Activated CD4-positive, alpha-beta T cell treated with anti-CD3 and anti-CD28 coated beads for 48 hours (primary cell): ENCODE results near the gene VCL.
A peak's percentile ranks its signal among the peaks of the same experiment; 100 is the strongest.
"Not testable (repeated sequence)": the region's sequence is repeated elsewhere in the genome, so short reads cannot be mapped to it uniquely, and the experiment has no call there.

Experiments used
- DNase-seq: peaks from one replicate; pipeline ENCODE4 v3.0.0-alpha.2; 2020

The VCL gene

GRCh38 chr10:73997787-73998622, at the start of gene VCL:
VCL (plus strand) TSS chr10:73998116; CDS start chr10:73998208, 92 bp downstream.
- peak; percentile 97 for DNase-seq

- no peak for DNase-seq
These were observed 48.8 kb upstream of the VCL start for GRCh38 chr10:73948947-73949633.

DNA sequence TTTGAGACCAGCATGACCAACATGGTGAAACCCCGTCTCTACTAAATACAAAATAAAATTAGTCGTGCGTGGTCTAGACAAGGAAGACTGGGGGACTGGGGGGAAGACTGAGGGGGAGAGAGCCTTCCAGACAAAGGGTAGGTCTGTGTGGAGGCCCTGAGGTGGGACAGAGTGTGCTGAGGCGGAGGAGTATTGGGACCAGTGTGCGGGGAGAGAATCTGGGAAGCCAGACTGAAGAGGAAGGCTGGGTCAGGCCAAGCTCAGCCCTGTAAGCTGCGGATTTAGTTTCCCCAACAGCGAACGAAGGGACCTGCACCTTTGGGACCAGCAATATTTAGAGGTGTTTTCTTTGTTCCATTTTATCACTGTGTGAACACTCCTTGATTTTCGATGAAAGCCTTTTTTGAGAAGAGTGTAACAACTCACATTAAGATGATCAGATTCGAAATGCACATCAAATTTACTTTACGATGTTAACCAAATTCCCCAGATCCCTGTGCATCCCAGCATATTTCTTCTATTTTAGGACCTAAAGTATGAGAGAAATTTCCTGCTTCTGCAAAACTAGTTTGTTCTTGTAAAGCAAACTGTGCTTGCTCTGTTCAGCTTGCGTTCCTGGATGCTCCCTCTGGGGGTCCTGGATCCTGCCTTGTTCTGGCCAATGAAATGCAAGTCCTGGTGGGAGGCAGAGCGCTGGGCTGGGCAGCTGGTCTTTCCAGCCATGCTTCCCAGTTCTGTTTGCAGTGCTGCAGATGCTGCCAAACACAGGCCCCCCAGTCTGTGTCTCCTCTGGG, 47.6 kb upstream of the VCL start:
- DNase-seq, result no peak

GRCh38 chr10:73953665-73954064, 44.3 kb upstream of the VCL start:
- no peak for DNase-seq

DNA sequence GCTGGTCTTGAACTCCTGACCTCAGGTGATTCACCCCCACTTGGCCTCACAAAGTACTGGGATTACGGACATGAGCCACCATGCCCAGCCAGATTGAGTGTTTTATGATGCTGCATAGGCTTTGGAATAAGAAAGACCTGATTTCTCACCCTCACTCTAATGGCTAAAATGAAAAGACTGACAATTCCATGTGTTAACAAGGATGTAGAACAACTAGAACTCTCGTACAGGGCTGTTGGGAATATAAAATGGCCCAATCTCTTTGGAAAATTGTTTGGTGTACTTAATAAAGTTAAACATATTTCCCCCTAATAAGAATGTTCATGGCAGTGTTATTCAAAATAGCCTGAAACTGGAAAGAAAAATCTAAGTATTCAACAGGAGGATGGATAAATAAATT, 43.2 kb upstream of the VCL start:
- no peak for DNase-seq

DNA sequence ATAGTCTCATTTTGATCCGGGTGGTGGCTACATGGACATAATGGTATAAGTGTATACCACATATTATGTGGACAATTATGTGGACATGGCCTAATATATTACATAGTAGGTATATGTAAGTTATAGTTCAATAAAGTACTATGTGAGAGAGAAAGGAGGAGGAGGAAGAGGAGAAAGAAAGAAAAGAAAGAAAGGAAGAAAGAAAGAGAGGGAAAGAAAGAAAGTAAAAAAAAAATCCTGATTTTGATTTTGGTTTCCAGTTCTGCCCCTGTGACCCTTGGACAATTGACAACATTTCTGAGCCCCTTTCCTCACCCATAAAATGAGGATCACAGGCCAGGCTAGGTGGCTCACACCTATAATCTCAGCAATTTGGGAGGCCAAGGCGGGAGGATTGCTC, 42.2 kb upstream of the VCL start:
- DNase-seq, result no peak

- peak; percentile 31 for DNase-seq
These were observed 41.2 kb upstream of the VCL start for GRCh38 chr10:73956476-73957359.

GRCh38 chr10:73959484-73960243, 38.3 kb upstream of the VCL start:
- no peak for DNase-seq

DNA sequence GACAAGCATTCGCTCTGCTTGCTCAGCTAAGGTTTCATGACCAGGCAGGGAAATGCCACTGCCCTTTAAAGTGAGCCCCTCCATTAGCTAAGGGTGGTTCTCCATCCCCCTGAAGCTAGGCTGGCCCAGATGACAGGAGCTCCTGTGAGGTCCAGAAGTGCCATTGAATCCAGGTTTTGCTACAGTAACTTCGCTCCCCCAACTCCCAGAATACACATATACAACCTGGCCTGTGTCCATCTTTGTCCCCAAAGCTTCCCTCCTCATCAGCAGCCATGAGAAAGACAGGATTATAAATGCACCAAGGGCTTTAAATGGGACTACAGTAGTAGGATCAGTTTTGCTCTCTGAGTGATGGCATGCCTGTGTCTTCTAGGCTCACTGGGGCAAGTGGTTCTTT, 35.5 kb upstream of the VCL start:
- DNase-seq, result no peak

- not testable (repeated sequence) for DNase-seq
These were observed 34.4 kb upstream of the VCL start for GRCh38 chr10:73963533-73963932.

DNA sequence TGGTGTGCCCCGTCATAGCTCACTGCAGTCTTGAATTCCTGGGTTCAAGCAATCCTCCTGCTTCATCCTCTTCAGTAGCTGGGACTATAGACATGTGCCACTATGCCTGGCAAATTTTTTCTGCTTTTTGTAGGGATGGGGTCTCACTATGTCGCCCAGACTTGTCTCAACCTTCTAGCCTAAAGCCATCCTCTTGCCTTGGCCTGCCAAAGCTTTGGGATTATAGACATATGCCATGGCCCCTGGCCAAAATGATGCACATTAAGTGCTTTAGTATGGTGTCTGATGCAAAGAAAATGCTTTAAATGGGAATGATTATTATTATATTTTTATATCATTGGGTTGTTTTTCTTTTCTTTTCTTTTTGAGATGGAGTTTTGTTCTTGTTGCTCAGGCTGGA, 33.2 kb upstream of the VCL start:
- DNase-seq, result no peak

- DNase-seq, result not testable (repeated sequence)
These were observed 32.5 kb upstream of the VCL start for GRCh38 chr10:73965267-73965889.

- DNase-seq, result no peak
These were observed 31.8 kb upstream of the VCL start for GRCh38 chr10:73965890-73966768.

GRCh38 chr10:73967022-73967429, 30.9 kb upstream of the VCL start:
- no peak for DNase-seq

- DNase-seq, result no peak
These were observed 30.4 kb upstream of the VCL start for GRCh38 chr10:73967544-73967943.

DNA sequence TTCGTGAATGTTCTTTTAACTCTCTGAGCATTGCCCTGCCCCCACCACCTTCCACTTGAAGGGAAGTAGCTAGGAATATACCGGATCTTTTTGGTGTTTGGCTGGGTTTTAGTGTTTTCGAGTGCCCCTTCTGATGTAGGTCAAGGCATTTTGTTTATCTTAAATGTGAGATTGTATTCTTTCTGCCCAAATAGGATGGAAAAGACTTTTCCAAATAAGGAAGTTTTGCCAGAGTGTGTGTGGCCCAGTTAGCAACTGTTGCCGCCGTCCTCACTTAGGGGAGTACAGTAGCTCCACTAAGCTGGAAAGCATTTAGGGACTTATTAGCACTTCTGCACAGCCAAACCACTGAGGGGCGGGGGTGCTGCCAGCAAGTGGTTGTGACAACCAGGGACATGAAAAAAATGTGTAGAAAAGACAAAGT, 29.8 kb upstream of the VCL start:
- DNase-seq, result no peak

GRCh38 chr10:73969224-73969841, 28.6 kb upstream of the VCL start:
- DNase-seq, result no peak

DNA sequence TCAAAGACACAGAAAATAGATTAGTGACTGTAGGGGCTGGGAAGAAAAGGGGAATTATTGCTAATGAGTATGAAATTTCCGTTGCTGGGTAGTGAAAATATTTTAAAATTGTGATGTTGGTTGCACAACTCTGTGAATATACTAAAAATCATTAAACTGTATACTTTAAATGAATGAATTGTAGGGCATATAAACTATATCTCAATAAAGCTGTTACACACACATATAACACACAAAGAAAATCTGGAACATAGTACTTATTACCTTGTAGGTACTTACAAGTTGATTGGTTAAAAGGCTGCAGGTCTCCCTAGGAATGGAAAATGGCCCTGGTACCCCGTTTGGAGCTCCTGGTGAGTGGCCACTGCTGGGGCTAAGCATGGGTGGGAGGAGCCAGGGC, 27.1 kb upstream of the VCL start:
- no peak for DNase-seq

DNA sequence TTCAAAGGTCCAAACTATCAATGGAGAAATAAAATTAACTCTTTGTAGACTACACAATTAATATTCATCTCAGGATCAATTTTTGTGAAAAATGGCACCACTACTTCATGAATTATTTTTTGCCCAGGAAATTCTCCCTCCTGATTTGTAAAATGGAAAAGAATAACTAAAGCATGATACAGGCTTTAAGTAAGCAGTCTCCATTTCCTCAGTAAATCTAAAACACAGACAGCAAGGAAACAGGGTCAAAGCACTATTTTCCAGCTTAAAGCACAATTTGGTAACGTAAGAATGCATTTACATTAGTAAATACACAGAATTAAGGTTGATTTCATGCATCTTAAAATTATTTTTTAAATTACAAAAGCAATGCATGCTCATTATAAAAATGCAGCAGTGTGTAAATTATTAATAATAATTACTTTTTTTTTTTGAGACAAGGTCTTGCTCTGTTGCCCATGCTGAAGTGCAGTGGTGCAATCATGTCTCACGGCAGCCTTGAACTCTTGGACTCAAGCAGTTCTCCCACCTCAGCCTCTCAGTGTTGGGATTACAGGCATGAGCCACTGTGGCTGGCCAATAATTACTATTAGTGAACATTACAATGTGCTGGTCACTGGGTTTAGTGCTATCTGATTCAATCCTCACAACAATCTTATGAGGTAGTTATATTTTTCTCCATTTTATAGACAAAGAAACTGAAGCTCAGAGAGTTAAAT, 26.1 kb upstream of the VCL start:
- DNase-seq, result no peak
